Type B pancreatic cell (in vitro differentiated cells): ENCODE results near the gene DAGLA. TPM values are rescaled to one million over a fixed set of nuclear protein-coding genes. Genes with fewer than 3 reads are reported as not detected.

Experiments used
- DNase-seq: peaks from one replicate; pipeline ENCODE4 v3.0.0; 2021; ENCODE audit warnings: mixed read lengths; ENCODE audit not compliant: unreplicated experiment; ENCODE audit errors: extremely low spot score
- H3K27ac Mint-ChIP-seq: 2 replicates; pipeline ENCODE4 v1.8.0; 2021; ENCODE audit warnings: mild to moderate bottlenecking, mixed read lengths
- H3K27me3 Mint-ChIP-seq: 2 replicates; pipeline ENCODE4 v1.8.0; 2021; ENCODE audit warnings: mixed read lengths
- H3K36me3 Mint-ChIP-seq: 2 replicates; pipeline ENCODE4 v1.8.0; 2021; ENCODE audit warnings: mixed read lengths
- H3K4me1 Mint-ChIP-seq: one replicate; pipeline ENCODE4 v1.8.0; 2021; ENCODE audit warnings: mixed read lengths; ENCODE audit not compliant: unreplicated experiment
- H3K4me3 Mint-ChIP-seq: 2 replicates; pipeline ENCODE4 v1.8.0; 2021; ENCODE audit warnings: mild to moderate bottlenecking, mixed read lengths
- H3K9me3 Mint-ChIP-seq: 2 replicates; pipeline ENCODE4 v1.8.0; 2021; ENCODE audit warnings: mixed read lengths
- CTCF ChIP-seq: fragments of 200-600 bp; sonication (generic); conservative IDR thresholded peaks from 2 replicates; pipeline ENCODE4 v1.5.0; 2021; ENCODE audit warnings: antibody characterized with exemption, mild to moderate bottlenecking
- total RNA-seq: library from RNA; stranded (reverse); gene quantifications from 2 replicates; pipeline ENCODE4 v1.2.1, GENCODE V29; 2021; ENCODE audit warnings: low replicate concordance

The DAGLA gene
- total RNA-seq, 1 donor from 2014 or later, result 7.8 TPM

DNA sequence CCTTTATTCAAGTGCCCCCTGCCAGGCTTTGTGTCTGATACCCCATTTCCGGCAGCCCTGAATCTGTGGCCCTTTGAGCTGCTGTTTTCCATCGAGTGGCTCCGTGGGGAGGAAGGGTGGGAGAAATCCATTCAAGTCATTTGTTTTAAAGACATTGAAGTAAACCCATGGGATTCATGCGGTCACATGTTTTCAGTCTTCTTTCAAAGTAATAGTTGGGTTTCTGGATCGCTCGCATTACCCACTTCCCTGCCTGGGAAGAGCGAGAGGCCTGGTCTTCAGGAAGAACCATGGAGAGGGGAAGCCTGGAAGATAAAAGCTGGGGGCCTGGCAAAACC, 14.4 kb downstream of the DAGLA start:
- Mint-ChIP-seq H3K36me3 (no peaks in the 10 kb centered on the region), H3K4me3 (no peak overlapping the region), H3K4me1 (peaks cover 27% of the 10 kb centered on the region), H3K9me3 (no peaks in the 10 kb centered on the region), H3K27ac (no peak overlapping the region), H3K27me3 (no peaks in the 10 kb centered on the region)
- TF ChIP-seq CTCF, result no peak
- DNase-seq, result no peak

GRCh38 chr11:61694946-61695706, 14.9 kb downstream of the DAGLA start:
- H3K27ac Mint-ChIP-seq, result peak overlapping the region; percentile 72
- no peaks in the 10 kb centered on the region for H3K36me3 Mint-ChIP-seq
- TF ChIP-seq CTCF, result peak; percentile 43
- DNase-seq, result no peak
- no peaks in the 10 kb centered on the region for H3K27me3 Mint-ChIP-seq
- H3K9me3 Mint-ChIP-seq, result no peaks in the 10 kb centered on the region
- H3K4me1 Mint-ChIP-seq, result peaks cover 28% of the 10 kb centered on the region
- no peak overlapping the region for H3K4me3 Mint-ChIP-seq

GRCh38 chr11:61695917-61696316, 15.7 kb downstream of the DAGLA start:
- Mint-ChIP-seq H3K27ac (peak overlapping the region; percentile 72), H3K9me3 (no peaks in the 10 kb centered on the region), H3K4me1 (peaks cover 32% of the 10 kb centered on the region), H3K36me3 (no peaks in the 10 kb centered on the region), H3K27me3 (no peaks in the 10 kb centered on the region), H3K4me3 (no peak overlapping the region)
- no peak for TF ChIP-seq CTCF
- no peak for DNase-seq

GRCh38 chr11:61696602-61697001, 16.4 kb downstream of the DAGLA start:
- no peak for TF ChIP-seq CTCF
- H3K27ac Mint-ChIP-seq, result peak overlapping the region; percentile 74
- H3K4me3 Mint-ChIP-seq, result no peak overlapping the region
- no peaks in the 10 kb centered on the region for H3K27me3 Mint-ChIP-seq
- H3K4me1 Mint-ChIP-seq, result peaks cover 35% of the 10 kb centered on the region
- H3K36me3 Mint-ChIP-seq, result no peaks in the 10 kb centered on the region
- no peak for DNase-seq
- H3K9me3 Mint-ChIP-seq, result no peaks in the 10 kb centered on the region

GRCh38 chr11:61697078-61697502, 16.9 kb downstream of the DAGLA start:
- Mint-ChIP-seq H3K27ac (peak overlapping the region; percentile 74), H3K4me3 (no peak overlapping the region), H3K9me3 (no peaks in the 10 kb centered on the region), H3K36me3 (no peaks in the 10 kb centered on the region), H3K27me3 (no peaks in the 10 kb centered on the region), H3K4me1 (peaks cover 35% of the 10 kb centered on the region)
- no peak for DNase-seq
- no peak for TF ChIP-seq CTCF
